ENCODE measurements around the gene PDGFC. TPM values are rescaled to one million over a fixed set of nuclear protein-coding genes. Genes with fewer than 3 reads are reported as not detected.
"Not testable (repeated sequence)": the region's sequence is repeated elsewhere in the genome, so short reads cannot be mapped to it uniquely, and the experiment has no call there.

PDGFC gene
- total RNA-seq, 4 donors from 2014 or later: 28.0 to 43.9 (median 34.8) TPM

- WGBS, 2 donors (ENCODE audit: low coverage in 1 of 2): 64 to 67% methylated on average over 1 of the region's 1 CpG
- Histone ChIP-seq H3K27me3 (no peaks in the 10 kb centered on the region), H3K27ac (no peak overlapping the region), H3K36me3 (no peaks in the 10 kb centered on the region), H3K4me1 (peaks cover 0 to 8% (median 0%) of the 10 kb centered on the region in 3 donors), H3K4me3 (no peak overlapping the region), H3K9me3 (no peaks in the 10 kb centered on the region)
- no peak for TF ChIP-seq POLR2A (IDR thresholded peaks at IDR 0.05)
- TF ChIP-seq POLR2AphosphoS5 (IDR thresholded peaks at IDR 0.05): no peak
- no peak for TF ChIP-seq CTCF (IDR thresholded peaks at IDR 0.05)
- TF ChIP-seq EP300 (IDR thresholded peaks at IDR 0.05): no peak
- ATAC-seq: no peak
Measured at GRCh38 chr4:156870131-156870530, 101.5 kb downstream of the PDGFC start.

- ATAC-seq, H3K36me3 ChIP-seq, H3K27ac ChIP-seq, H3K4me1 ChIP-seq, H3K4me3 ChIP-seq, H3K9me3 ChIP-seq, H3K27me3 ChIP-seq: not testable (repeated sequence)
- 100% methylated on average over 1 of the region's 2 CpGs for WGBS, 2 donors (ENCODE audit: low coverage in 1 of 2)
Measured at GRCh38 chr4:156866088-156866487, 105.5 kb downstream of the PDGFC start.

- Histone ChIP-seq H3K4me3 (no peak overlapping the region), H3K36me3 (no peaks in the 10 kb centered on the region), H3K9me3 (no peaks in the 10 kb centered on the region), H3K27me3 (no peaks in the 10 kb centered on the region), H3K4me1 (peaks cover 0 to under 1% (median 0%) of the 10 kb centered on the region in 3 donors), H3K27ac (no peak overlapping the region)
- no peak for ATAC-seq
- WGBS, 2 donors (ENCODE audit: low coverage in 1 of 2): 75 to 83% methylated on average over 1 to 2 of the region's 2 CpGs
- TF ChIP-seq EP300 (IDR thresholded peaks at IDR 0.05) (no peak), POLR2A (IDR thresholded peaks at IDR 0.05) (no peak), CTCF (IDR thresholded peaks at IDR 0.05) (no peak), POLR2AphosphoS5 (IDR thresholded peaks at IDR 0.05) (no peak)
Measured at GRCh38 chr4:156865451-156865850, 106.1 kb downstream of the PDGFC start.

- WGBS, 2 donors (ENCODE audit: low coverage in 1 of 2): 89 to 93% methylated on average over 3 of the region's 3 CpGs
- no peak overlapping the region for H3K27ac ChIP-seq
- ATAC-seq: no peak
- H3K4me3 ChIP-seq: no peak overlapping the region
- H3K27me3 ChIP-seq: no peaks in the 10 kb centered on the region
- no peak for TF ChIP-seq CTCF (IDR thresholded peaks at IDR 0.05)
- no peak for TF ChIP-seq EP300 (IDR thresholded peaks at IDR 0.05)
- TF ChIP-seq POLR2A (IDR thresholded peaks at IDR 0.05): no peak
- TF ChIP-seq POLR2AphosphoS5 (IDR thresholded peaks at IDR 0.05): no peak
- no peaks in the 10 kb centered on the region for H3K36me3 ChIP-seq
- H3K4me1 ChIP-seq: no peaks in the 10 kb centered on the region
- H3K9me3 ChIP-seq: no peaks in the 10 kb centered on the region
Measured at GRCh38 chr4:156858071-156858470, 113.5 kb downstream of the PDGFC start.

GRCh38 chr4:156838761-156839160 lies 132.8 kb downstream of the PDGFC start:
- Histone ChIP-seq H3K27ac (no peak overlapping the region), H3K27me3 (no peaks in the 10 kb centered on the region), H3K4me3 (no peak overlapping the region), H3K36me3 (peaks cover 0 to 5% of the 10 kb centered on the region in 2 donors), H3K9me3 (peaks cover 0 to 29% (median 0%) of the 10 kb centered on the region in 3 donors), H3K4me1 (peaks cover 0 to 11% (median 3%) of the 10 kb centered on the region in 3 donors)
- no peak for ATAC-seq
- 96 to 98% methylated on average over 5 of the region's 5 CpGs for WGBS, 2 donors (ENCODE audit: low coverage in 1 of 2)
- no peak for TF ChIP-seq POLR2A (IDR thresholded peaks at IDR 0.05)
- TF ChIP-seq EP300 (IDR thresholded peaks at IDR 0.05): no peak
- TF ChIP-seq POLR2AphosphoS5 (IDR thresholded peaks at IDR 0.05): no peak
- TF ChIP-seq CTCF (IDR thresholded peaks at IDR 0.05): no peak

Measured in gastroesophageal sphincter (tissue), 4 donors.